SK-N-SH (cell line): ENCODE measurements around the gene KRT32. TPM values are rescaled to one million over a fixed set of nuclear protein-coding genes. Genes with fewer than 3 reads are reported as not detected.

Source experiments
- CTCF ChIA-PET: fragments of 300-600, 350-600 bp; formaldehyde crosslinking; extraction: SDS; loops from one replicate; lab custom pipeline; 2021; lab: Yijun Ruan, JAX
- POLR2A ChIA-PET: fragments of 350-600 bp; sonication (Branson Sonifier 250); formaldehyde crosslinking; extraction: SDS; loops from one replicate; lab custom pipeline; 2020; ENCODE audit warnings: antibody characterized with exemption, inconsistent platforms; lab: Yijun Ruan, JAX
- DNase-seq: peaks from one replicate; pipeline ENCODE4 v3.0.0; 2012
- H2AFZ ChIP-seq: fragments of 200-600 bp; sonication (generic); 2 replicates; pipeline ENCODE4 v1.8.1; 2016; ENCODE audit warnings: antibody characterized with exemption, mild to moderate bottlenecking, low read depth
- H3F3A ChIP-seq: fragments of 200-600 bp; sonication (generic); replicated peaks from 2 replicates; pipeline ENCODE3; 2016; ENCODE audit warnings: antibody characterized with exemption, mild to moderate bottlenecking; ENCODE audit not compliant: insufficient read depth
- H3K27ac ChIP-seq, 2 experiments: fragments of 200-500 bp in 1 of 2; fragments of 200-600 bp in 1 of 2; sonication (Bioruptor generic) in 1 of 2; sonication (generic), shearing (Covaris generic) in 1 of 2; 2 replicates each; pipeline versions ENCODE4 v1.5.1 to v1.6.1; 2014 to 2016; ENCODE audit warnings: low read depth in 2 of 2, inconsistent platforms in 1 of 2, low read length in 1 of 2, mild to moderate bottlenecking in 1 of 2, mixed read lengths in 1 of 2
- H3K27me3 ChIP-seq: fragments of 200-600 bp; sonication (generic), shearing (Covaris generic); 2 replicates; pipeline ENCODE4 v1.6.1; 2016; ENCODE audit warnings: mixed run types; ENCODE audit not compliant: insufficient read depth
- H3K36me3 ChIP-seq, 2 experiments: fragments of 200-500 bp in 1 of 2; fragments of 200-600 bp in 1 of 2; sonication (Bioruptor generic) in 1 of 2; sonication (generic) in 1 of 2; replicated peaks in 1 of 2; 2 replicates each; pipeline versions ENCODE3 to v1.5.1; 2014 to 2016; ENCODE audit warnings: low read length in 1 of 2, mild to moderate bottlenecking in 1 of 2; ENCODE audit not compliant: insufficient read depth in 2 of 2, control insufficient read depth in 1 of 2
- H3K4me1 ChIP-seq, 2 experiments: fragments of 200-500 bp in 1 of 2; fragments of 200-600 bp in 1 of 2; sonication (Bioruptor generic) in 1 of 2; sonication (generic), shearing (Covaris generic) in 1 of 2; 2 replicates each; pipeline versions ENCODE4 v1.5.1 to v1.6.1; 2014 to 2016; ENCODE audit warnings: low read depth in 1 of 2, low read length in 1 of 2, mixed run types in 1 of 2; ENCODE audit not compliant: insufficient read depth in 2 of 2, control insufficient read depth in 1 of 2
- H3K4me2 ChIP-seq: fragments of 200-600 bp; sonication (generic), shearing (Covaris generic); 2 replicates; pipeline ENCODE4 v1.6.1; 2017; ENCODE audit warnings: mixed run types
- H3K4me3 ChIP-seq, 2 experiments: fragments of 200-500 bp in 1 of 2; fragments of 200-600 bp in 1 of 2; sonication (Bioruptor generic) in 1 of 2; sonication (generic), shearing (Covaris generic) in 1 of 2; 2 replicates each; pipeline versions ENCODE4 v1.5.1 to v1.8.1; 2014 to 2016; ENCODE audit warnings: low read depth in 2 of 2, inconsistent platforms in 1 of 2, low read length in 1 of 2, mild to moderate bottlenecking in 1 of 2, mixed read lengths in 1 of 2, moderate library complexity in 1 of 2
- H3K79me2 ChIP-seq: fragments of 200-600 bp; sonication (generic); 2 replicates; pipeline ENCODE4 v1.8.1; 2017; ENCODE audit warnings: mild to moderate bottlenecking; ENCODE audit not compliant: insufficient read depth
- H3K9ac ChIP-seq: fragments of 200-600 bp; sonication (generic); 2 replicates; pipeline ENCODE4 v1.6.1; 2017; ENCODE audit warnings: mixed run types
- H3K9me2 ChIP-seq: fragments of 200-600 bp; sonication (generic); 2 replicates; pipeline ENCODE4 v1.6.1; 2017; ENCODE audit warnings: mixed run types
- H3K9me3 ChIP-seq: fragments of 200-600 bp; sonication (generic); 2 replicates; pipeline ENCODE4 v1.6.1; 2017; ENCODE audit warnings: mixed run types, mild to moderate bottlenecking, moderate library complexity
- H4K20me1 ChIP-seq: fragments of 200-600 bp; sonication (generic); 2 replicates; pipeline ENCODE4 v1.6.1; 2017; ENCODE audit warnings: mild to moderate bottlenecking, mixed run types; ENCODE audit not compliant: insufficient read depth
- ELF1 ChIP-seq: IDR thresholded peaks from 2 replicates; pipeline ENCODE4 v1.4.0; 2012
- EP300 ChIP-seq, 2 experiments: IDR thresholded peaks; 2 replicates each; pipeline versions ENCODE4 v1.4.0 to v1.6.1; 2012; ENCODE audit warnings: borderline replicate concordance in 1 of 2, low read depth in 1 of 2, low read length in 1 of 2
- EZH2phosphoT487 ChIP-seq: fragments of 200-600 bp; sonication (generic); IDR thresholded peaks from 2 replicates; pipeline ENCODE4 v1.6.1; 2017; ENCODE audit warnings: low read depth, mixed run types, mild to moderate bottlenecking, antibody characterized with exemption, moderate library complexity, borderline replicate concordance
- FOSL2 ChIP-seq: IDR thresholded peaks from 2 replicates; pipeline ENCODE4 v1.4.0; 2012; ENCODE audit warnings: low read depth, mild to moderate bottlenecking, moderate library complexity, borderline replicate concordance
- GABPA ChIP-seq: IDR thresholded peaks from 2 replicates; pipeline ENCODE4 v1.4.0; 2012; ENCODE audit warnings: low read depth, mild to moderate bottlenecking
- IRF3 ChIP-seq: fragments of 150-350 bp; IDR thresholded peaks from 2 replicates; pipeline ENCODE4 v1.6.1; 2016; ENCODE audit warnings: mild to moderate bottlenecking, low read depth, low read length
- JUND ChIP-seq: IDR thresholded peaks from 2 replicates; pipeline ENCODE4 v1.4.0; 2012
- MAX ChIP-seq: IDR thresholded peaks from 2 replicates; pipeline ENCODE4 v1.4.0; 2012; ENCODE audit warnings: low read depth
- MXI1 ChIP-seq: IDR thresholded peaks from 2 replicates; pipeline ENCODE4 v1.6.1; 2012; ENCODE audit warnings: mild to moderate bottlenecking, low read depth, low read length, improper control_type of control experiment
- NRF1 ChIP-seq: IDR thresholded peaks from 2 replicates; pipeline ENCODE4 v1.6.1; 2012; ENCODE audit warnings: low read depth, mild to moderate bottlenecking, low read length
- PBX3 ChIP-seq: IDR thresholded peaks from 2 replicates; pipeline ENCODE4; 2012
- RCOR1 ChIP-seq: fragments of 150-350 bp; IDR thresholded peaks from 2 replicates; pipeline ENCODE4 v1.6.1; 2017; ENCODE audit warnings: antibody characterized with exemption, low read length
- REST ChIP-seq: IDR thresholded peaks from 2 replicates; pipeline ENCODE4 v1.6.1; 2012; ENCODE audit warnings: mild to moderate bottlenecking, low read depth, low read length, moderate library complexity
- RFX5 ChIP-seq: IDR thresholded peaks from 2 replicates; pipeline ENCODE4 v1.6.1; 2012; ENCODE audit warnings: mild to moderate bottlenecking, improper control_type of control experiment, low read length
- RXRA ChIP-seq: IDR thresholded peaks from 2 replicates; pipeline ENCODE4 v1.4.0; 2012; ENCODE audit warnings: low read depth, mild to moderate bottlenecking, borderline replicate concordance
- SIN3A ChIP-seq: IDR thresholded peaks from 2 replicates; pipeline ENCODE4 v1.6.1; 2012; ENCODE audit warnings: low read depth, mild to moderate bottlenecking, low read length, moderate library complexity, borderline replicate concordance
- TAF1 ChIP-seq: IDR thresholded peaks from 2 replicates; pipeline ENCODE4 v1.6.1; 2012; ENCODE audit warnings: low read depth, mild to moderate bottlenecking, low read length, moderate library complexity, borderline replicate concordance
- TEAD4 ChIP-seq: IDR thresholded peaks from 2 replicates; pipeline ENCODE4 v1.4.0; 2012; ENCODE audit warnings: mild to moderate bottlenecking, borderline replicate concordance; ENCODE audit not compliant: insufficient read depth
- USF1 ChIP-seq: IDR thresholded peaks from 2 replicates; pipeline ENCODE4 v1.4.0; 2012; ENCODE audit warnings: low read depth, borderline replicate concordance
- YY1 ChIP-seq: IDR thresholded peaks from 2 replicates; pipeline ENCODE4 v1.4.0; 2012; ENCODE audit warnings: low read depth, mild to moderate bottlenecking
- WGBS: methylation state at CpG from one replicate; pipeline ENCODE4 v1.1.6; 2017; ENCODE audit warnings: low lambda C conversion rate; 5-methylcytosine and 5-hydroxymethylcytosine counted together
- polyA plus RNA-seq, 3 experiments: library from polyadenylated mRNA; depleted of rRNA; stranded (reverse); fragments of >200 nt; gene quantifications; 2 replicates each; pipeline ENCODE4 v1.2.3, GENCODE V29; 2012

KRT32 gene
- polyA plus RNA-seq, 1 of the 3 experiments (the other 2 are of a cell fraction) = not detected

GRCh38 chr17:41481036-41481435, 13.8 kb upstream of the KRT32 start, which contains the start of gene KRT35:
Gene KRT35, minus strand, starts transcription at chr17:41481151. Its CDS starts 54 bp downstream, at chr17:41481097.
- no peak within 1 kb of the TSS for H2AFZ ChIP-seq
- no peaks in the 10 kb centered on the region for H3K27me3 ChIP-seq
- CTCF ChIA-PET = interaction anchor here (1.3 to 1.4 kb wide), 2 partner anchors 31 to 68 kb away, joined by 3 to 9 read pairs; no protein-coding TSS in a partner anchor
- no peaks in the 10 kb centered on the region for H3K36me3 ChIP-seq
- POLR2A ChIA-PET = no interaction called here
- H3K79me2 ChIP-seq = no peaks in the 10 kb centered on the region
- no peak within 1 kb of the TSS for H3K9ac ChIP-seq
- H3K4me1 ChIP-seq = peaks cover 0 to 14% of the 10 kb centered on the region in 2 experiments; a peak in 1 of 4 replicates
- H3K27ac ChIP-seq = no peak within 1 kb of the TSS
- no peak for TF ChIP-seq REST
- no peak for TF ChIP-seq TEAD4
- no peak for TF ChIP-seq ELF1
- TF ChIP-seq RXRA = no peak
- TF ChIP-seq MXI1 = no peak
- TF ChIP-seq RFX5 = no peak
- no peak for TF ChIP-seq GABPA
- TF ChIP-seq MAX = no peak
- no peak for TF ChIP-seq IRF3
- no peak for TF ChIP-seq TAF1
- H3K4me3 ChIP-seq = no peak within 1 kb of the TSS
- no peaks in the 10 kb centered on the region for H4K20me1 ChIP-seq
- H3K4me2 ChIP-seq = no peak within 1 kb of the TSS
- no peaks in the 10 kb centered on the region for H3F3A ChIP-seq
- 78% methylated on average over 1 of the region's 2 CpGs for WGBS
- H3K9me2 ChIP-seq = no peaks in the 10 kb centered on the region
- H3K9me3 ChIP-seq = no peaks in the 10 kb centered on the region
- DNase-seq = no peak

GRCh38 chr17:41480581-41480980, 13.4 kb upstream of the KRT32 start:
- no peak overlapping the region for H2AFZ ChIP-seq
- no peaks in the 10 kb centered on the region for H3K27me3 ChIP-seq
- no peak overlapping the region for H3K27ac ChIP-seq
- H3K9me3 ChIP-seq = no peaks in the 10 kb centered on the region
- H3K4me2 ChIP-seq = no peak overlapping the region
- TF ChIP-seq TEAD4 = no peak
- no peak for TF ChIP-seq RFX5
- no peak for TF ChIP-seq RCOR1
- TF ChIP-seq PBX3 = no peak
- no peak for TF ChIP-seq JUND
- TF ChIP-seq USF1 = no peak
- TF ChIP-seq SIN3A = no peak
- TF ChIP-seq FOSL2 = no peak
- TF ChIP-seq EZH2phosphoT487 = no peak
- TF ChIP-seq RXRA = no peak
- no peak for TF ChIP-seq YY1
- TF ChIP-seq NRF1 = no peak
- no peak for TF ChIP-seq MAX
- no peak for TF ChIP-seq EP300 (IDR thresholded peaks at IDR 0.05; ENCODE audit: borderline replicate concordance in 1 of 2, low read depth in 1 of 2, low read length in 1 of 2)
- no peaks in the 10 kb centered on the region for H4K20me1 ChIP-seq
- H3K4me3 ChIP-seq = no peak overlapping the region
- 90% methylated on average over 9 of the region's 10 CpGs for whole genome bisulfite sequencing
- H3K79me2 ChIP-seq = no peaks in the 10 kb centered on the region
- H3F3A ChIP-seq = no peaks in the 10 kb centered on the region
- no peak overlapping the region for H3K9ac ChIP-seq
- POLR2A ChIA-PET = no interaction called here
- CTCF ChIA-PET = interaction anchor here (1.1 to 1.4 kb wide), 4 partner anchors 31 to 69 kb away, joined by 3 to 9 read pairs (median 3); no protein-coding TSS in a partner anchor
- H3K36me3 ChIP-seq = no peaks in the 10 kb centered on the region
- no peak for DNase-seq
- H3K9me2 ChIP-seq = no peaks in the 10 kb centered on the region
- peaks cover 0 to 14% of the 10 kb centered on the region in 2 experiments; a peak in 1 of 4 replicates for H3K4me1 ChIP-seq
